Measurements from ENCODE around the gene SVOPL. TPM values are rescaled to one million over a fixed set of nuclear protein-coding genes. Genes with fewer than 3 reads are reported as not detected.

The SVOPL gene
- total and polyA plus RNA-seq, 2 donors (not counting 3 experiments of a cell fraction or from before 2014, with no cell fraction given), result not detected

GRCh38 chr7:138549082-138549481 is 152.1 kb downstream of the SVOPL start:
- POLR2A ChIA-PET, result no interaction called here
- H3K36me3 ChIP-seq (ENCODE audit: control insufficient read depth in 2 of 2, extremely low read depth in 1 of 2, insufficient read depth in 2 of 2, low read length in 2 of 2), result peaks cover 0 to 16% of the 10 kb centered on the region in 2 experiments

More at GRCh38 chr7:138549082-138549481, 152.1 kb downstream of the SVOPL start:
- no peak overlapping the region for H3K4me3 ChIP-seq (replicated peaks in 1 of 3; ENCODE audit: insufficient read depth in 1 of 3, low read depth in 1 of 3, low read length in 3 of 3)
- H2AFZ ChIP-seq (ENCODE audit: low read depth, low read length), result no peak overlapping the region
- no peak overlapping the region for H3K9ac ChIP-seq (replicated peaks; ENCODE audit: extremely low read depth, insufficient read depth, low read length)
- FAIRE-seq (peak; percentile 47), DNase-seq (ENCODE audit: low read depth, low spot score) (peak; percentile 81)
- no peaks in the 10 kb centered on the region for H3K9me3 ChIP-seq (replicated peaks; ENCODE audit: control insufficient read depth, insufficient read depth, low read length)
- no peak for TF ChIP-seq GATA2 (IDR thresholded peaks at IDR 0.05; ENCODE audit: insufficient read depth, insufficient read length, low read depth, low read length)
- no peak for TF ChIP-seq FOS (IDR thresholded peaks at IDR 0.05; ENCODE audit: borderline replicate concordance, insufficient read depth, low read length)
- no peak for TF ChIP-seq POLR2A (IDR thresholded peaks at IDR 0.05; ENCODE audit: low read depth, low read length)
- no peak for TF ChIP-seq JUN (IDR thresholded peaks at IDR 0.05; ENCODE audit: borderline replicate concordance, insufficient read depth, insufficient read length, low read depth)
- TF ChIP-seq MAX (IDR thresholded peaks at IDR 0.05; ENCODE audit: insufficient read depth, insufficient read length), result no peak
- no peak for TF ChIP-seq EZH2 (IDR thresholded peaks at IDR 0.05; ENCODE audit: borderline replicate concordance, low read depth, low read length, severe bottlenecking)
- no peak for TF ChIP-seq MYC (IDR thresholded peaks at IDR 0.05; ENCODE audit: low read depth, low read length)
- no peak for TF ChIP-seq CTCF (IDR thresholded peaks at IDR 0.05; ENCODE audit: extremely low read depth in 1 of 2, insufficient read depth in 1 of 2, low read depth in 1 of 2, low read length in 2 of 2)
- TF ChIP-seq POLR2AphosphoS5 (IDR thresholded peaks at IDR 0.05; ENCODE audit: insufficient read depth, low read depth, low read length), result no peak
- no peak overlapping the region for H3K4me2 ChIP-seq (ENCODE audit: insufficient read depth, low read length)
- H3K27ac ChIP-seq (ENCODE audit: insufficient read depth, low read depth, low read length), result peak overlapping the region; percentile 4
- dilution Hi-C loops (cut with MboI; ENCODE audit: extremely low pct_ligation_motif_present, low sequenced_read_pairs) (no loop called here), intact Hi-C loops (cut with micrococcal nuclease) (loop anchor here (10.0 kb wide), 1 partner anchor 384 kb away; no protein-coding TSS in a partner anchor)
- no TSS peak for BruUV-seq (replicated peaks)
- no peaks in the 10 kb centered on the region for H3K27me3 ChIP-seq (ENCODE audit: control insufficient read depth in 2 of 2, insufficient read depth in 2 of 2, low read length in 2 of 2)
- H3K9me1 ChIP-seq (replicated peaks; ENCODE audit: control insufficient read depth, extremely low read depth, insufficient read depth, low read length), result no peaks in the 10 kb centered on the region
- H3K4me1 ChIP-seq (ENCODE audit: control insufficient read depth, extremely low read depth, insufficient read depth, low read length), result peaks cover 21% of the 10 kb centered on the region
- CTCF ChIA-PET, result no interaction called here
- no peaks in the 10 kb centered on the region for H4K20me1 ChIP-seq (replicated peaks; ENCODE audit: control insufficient read depth, extremely low read depth, insufficient read depth, low read length)
- H3K79me2 ChIP-seq (ENCODE audit: control insufficient read depth, insufficient read depth, low read length), result no peaks in the 10 kb centered on the region
